Panc1 (cell line): ENCODE data around the gene TDRD5. TPM values are rescaled to one million over a fixed set of nuclear protein-coding genes. Genes with fewer than 3 reads are reported as not detected.

Experiments used
- ATAC-seq: fragments of 200-7000 bp; cut with Tn5 transposase; 2 replicates; pipeline ENCODE4 v1.9.1; 2020; ENCODE audit warnings: mild to moderate bottlenecking, moderate library complexity
- BruUV-seq: library from RNA; stranded (reverse); fragments of 400-500 nt; replicated peaks from 2 replicates; lab custom pipeline; 2021; lab: Mats Ljungman, UMichigan
- CTCF ChIA-PET: fragments of 300-600 bp; sonication (Branson Sonifier 250); formaldehyde crosslinking; loops from one replicate; lab custom pipeline; 2022; ENCODE audit warnings: antibody characterized with exemption; lab: Charles Lee
- POLR2A ChIA-PET: fragments of 300-600 bp; sonication (Branson Sonifier 250); formaldehyde crosslinking; loops from one replicate; lab custom pipeline; 2022; ENCODE audit warnings: antibody characterized with exemption; lab: Charles Lee
- DNase-seq: peaks from one replicate; pipeline ENCODE4 v3.0.0-alpha.2; 2010; ENCODE audit warnings: low read depth, low spot score
- H3K27ac ChIP-seq: 2 replicates; pipeline ENCODE4 v1.5.1; 2011; ENCODE audit warnings: mild to moderate bottlenecking, low read length, inconsistent platforms
- H3K27me3 ChIP-seq: fragments of 200-500 bp; sonication (Bioruptor generic); 2 replicates; pipeline ENCODE4 v1.6.0; 2014; ENCODE audit warnings: low read length, inconsistent platforms; ENCODE audit not compliant: control insufficient read depth, insufficient read depth
- H3K36me3 ChIP-seq: fragments of 200-500 bp; sonication (Bioruptor generic); 2 replicates; pipeline ENCODE4 v1.5.1; 2014; ENCODE audit warnings: inconsistent platforms, mild to moderate bottlenecking, low read length, moderate library complexity; ENCODE audit not compliant: control insufficient read depth, insufficient read depth
- H3K4me1 ChIP-seq: 2 replicates; pipeline ENCODE4 v1.5.1; 2011; ENCODE audit warnings: inconsistent platforms, mild to moderate bottlenecking, low read length, moderate library complexity; ENCODE audit not compliant: control insufficient read depth, insufficient read depth
- H3K4me3 ChIP-seq, 2 experiments: 2 replicates each; pipeline ENCODE4 v1.5.1; 2011 to 2012; ENCODE audit warnings: low read depth in 2 of 2, low read length in 2 of 2, mild to moderate bottlenecking in 2 of 2, inconsistent platforms in 1 of 2, moderate library complexity in 1 of 2
- H3K9me3 ChIP-seq: fragments of 200-500 bp; sonication (Bioruptor generic); 2 replicates; pipeline ENCODE4 v1.5.1; 2014; ENCODE audit warnings: low read depth, mild to moderate bottlenecking, inconsistent platforms, low read length, moderate library complexity; ENCODE audit not compliant: control insufficient read depth, insufficient read depth
- CTCF ChIP-seq: fragments of 450-650 bp; IDR thresholded peaks from 2 replicates; pipeline ENCODE4 v1.5.1; 2017; ENCODE audit warnings: mild to moderate bottlenecking
- POLR2AphosphoS5 ChIP-seq: IDR thresholded peaks from 2 replicates; pipeline ENCODE4 v1.6.1; 2012; ENCODE audit warnings: mild to moderate bottlenecking, low read depth, low read length, moderate library complexity
- REST ChIP-seq, 2 experiments: IDR thresholded peaks; 2 replicates each; pipeline ENCODE4 v1.6.1; 2011 to 2012; ENCODE audit warnings: low read depth in 2 of 2, control low read depth in 1 of 2, low read length in 1 of 2, mild to moderate bottlenecking in 1 of 2, moderate library complexity in 1 of 2; ENCODE audit not compliant: insufficient read depth in 1 of 2
- SIN3A ChIP-seq: IDR thresholded peaks from 2 replicates; pipeline ENCODE4 v1.6.1; 2012; ENCODE audit warnings: low read depth, mild to moderate bottlenecking, low read length, moderate library complexity, borderline replicate concordance; ENCODE audit not compliant: insufficient read depth
- TCF7L2 ChIP-seq: IDR thresholded peaks from 2 replicates; pipeline ENCODE4 v1.6.1; 2011; ENCODE audit warnings: mild to moderate bottlenecking, low read depth, low read length, inconsistent platforms
- in situ Hi-C: cut with HindIII; loops from 2 replicates; pipeline ENCODE4 v1.10.0; 2016; ENCODE audit warnings: low sequenced_read_pairs, low pct_unique_long_range_greater_than_20kb
- intact Hi-C: fragments of 100-400 bp; cut with micrococcal nuclease; formaldehyde crosslinking; loops from one replicate; pipeline ENCODE4 v1.10.0; 2022; ENCODE audit not compliant: unreplicated experiment
- total RNA-seq: library from RNA; stranded (reverse); gene quantifications from one replicate; pipeline ENCODE4 v1.2.1, GENCODE V29; 2021; ENCODE audit not compliant: unreplicated experiment

The TDRD5 gene
- total RNA-seq, 1 experiment from 2014 or later = 2.4 TPM

- H3K4me1 ChIP-seq = peaks cover 4% of the 10 kb centered on the region; the same call in 1 of the 2 replicates
- intact Hi-C loops = no loop called here
- no peak for TF ChIP-seq CTCF
- no peaks in the 10 kb centered on the region for H3K9me3 ChIP-seq
- no peak overlapping the region for H3K4me3 ChIP-seq
- no peak for ATAC-seq
- no peak overlapping the region for H3K27ac ChIP-seq
- POLR2A ChIA-PET = no interaction called here
- no peaks in the 10 kb centered on the region for H3K36me3 ChIP-seq
- no TSS peak for BruUV-seq
- no peak for DNase-seq
- CTCF ChIA-PET = no interaction called here
- H3K27me3 ChIP-seq = peaks cover 16% of the 10 kb centered on the region
- in situ Hi-C loops = no loop called here
Measured at GRCh38 chr1:179583771-179584320, 7.8 kb upstream of the TDRD5 start.

GRCh38 chr1:179586107-179586823 is 5.4 kb upstream of the TDRD5 start:
- peaks cover 6% of the 10 kb centered on the region for H3K4me1 ChIP-seq
- intact Hi-C loops = no loop called here
- in situ Hi-C loops = no loop called here
- peaks cover 16% of the 10 kb centered on the region for H3K27me3 ChIP-seq
- H3K27ac ChIP-seq = no peak overlapping the region
- H3K4me3 ChIP-seq = peak overlapping the region; percentile 39 to 42
- POLR2A ChIA-PET = no interaction called here
- TF ChIP-seq CTCF (peak; percentile 76), REST (IDR thresholded peaks at IDR 0.05; ENCODE audit: insufficient read depth in 1 of 2, low read depth in 2 of 2, low read length in 1 of 2) (no peak)
- CTCF ChIA-PET = no interaction called here
- no peaks in the 10 kb centered on the region for H3K36me3 ChIP-seq
- DNase-seq (no peak), ATAC-seq (peak; percentile 78)
- no TSS peak for BruUV-seq
- H3K9me3 ChIP-seq = no peaks in the 10 kb centered on the region

- DNase-seq (no peak), ATAC-seq (no peak)
- peaks cover 8% of the 10 kb centered on the region for H3K4me1 ChIP-seq
- peaks cover 17% of the 10 kb centered on the region for H3K27me3 ChIP-seq
- no peaks in the 10 kb centered on the region for H3K9me3 ChIP-seq
- no peak overlapping the region for H3K27ac ChIP-seq
- POLR2A ChIA-PET = no interaction called here
- intact Hi-C loops (no loop called here), in situ Hi-C loops (no loop called here)
- TF ChIP-seq POLR2AphosphoS5 = no peak
- TF ChIP-seq REST (IDR thresholded peaks at IDR 0.05; ENCODE audit: insufficient read depth in 1 of 2, low read depth in 2 of 2, low read length in 1 of 2) = no peak
- no peak for TF ChIP-seq SIN3A
- no peak for TF ChIP-seq TCF7L2
- TF ChIP-seq CTCF = no peak
- CTCF ChIA-PET = no interaction called here
- H3K36me3 ChIP-seq = no peaks in the 10 kb centered on the region
- BruUV-seq = no TSS peak
- no peak overlapping the region for H3K4me3 ChIP-seq
Measured at GRCh38 chr1:179587336-179587735, 4.3 kb upstream of the TDRD5 start.
